Breast epithelium (tissue), 4 donors: ENCODE measurements around the gene TNNI2. TPM values are rescaled to one million over a fixed set of nuclear protein-coding genes. Genes with fewer than 3 reads are reported as not detected.

Experiments
- DNase-seq, 2 donors: peaks; one replicate each; pipeline ENCODE4 v3.0.0-alpha.2; 2019; ENCODE audit warnings: low spot score in 2 of 2
- H3K27ac ChIP-seq, 2 donors: fragments of 200-600 bp; sonication (generic) in 1 of 2; one replicate each; pipeline ENCODE4 v1.5.1; 2016 to 2019; ENCODE audit warnings: mild to moderate bottlenecking in 1 of 2
- H3K27me3 ChIP-seq, 2 donors: fragments of 200-600 bp; sonication (generic) in 1 of 2; one replicate each; pipeline versions ENCODE4 v1.5.1 to v1.6.0; 2017 to 2019; ENCODE audit warnings: control low read depth in 1 of 2, mild to moderate bottlenecking in 1 of 2
- H3K36me3 ChIP-seq: fragments of 200-600 bp; one replicate; pipeline ENCODE4 v1.5.1; 2019
- H3K4me1 ChIP-seq, 2 donors: fragments of 200-600 bp; sonication (generic); one replicate each; pipeline ENCODE4 v1.5.1; 2016 to 2019; ENCODE audit warnings: control low read depth in 1 of 2
- H3K4me3 ChIP-seq, 3 donors: fragments of 200-600 bp; sonication (generic); 1 replicate in 2 of 3; 2 replicates in 1 of 3; pipeline ENCODE4 v1.5.1; 2016 to 2019; ENCODE audit warnings: mild to moderate bottlenecking in 3 of 3, moderate library complexity in 2 of 3
- H3K9me3 ChIP-seq, 2 donors: fragments of 200-600 bp; sonication (generic) in 1 of 2; one replicate each; pipeline ENCODE4 v1.5.1; 2016 to 2019; ENCODE audit warnings: control low read depth in 1 of 2
- CTCF ChIP-seq, 3 donors: fragments of 450-650 bp; IDR thresholded peaks; one replicate each; pipeline ENCODE4 v1.5.1; 2016 to 2017; ENCODE audit warnings: antibody characterized with exemption in 3 of 3, mild to moderate bottlenecking in 3 of 3, moderate library complexity in 3 of 3
- POLR2A ChIP-seq: fragments of 450-650 bp; IDR thresholded peaks from one replicate; pipeline ENCODE4 v1.6.1; 2016; ENCODE audit warnings: antibody characterized with exemption, mild to moderate bottlenecking, moderate library complexity
- POLR2AphosphoS5 ChIP-seq, 3 donors: sonication (generic); formaldehyde crosslinking; IDR thresholded peaks; one replicate each; pipeline ENCODE4 v1.6.1; 2017; ENCODE audit warnings: antibody characterized with exemption in 3 of 3
- intact Hi-C: fragments of 100-400 bp; cut with DNase I; formaldehyde crosslinking; loops from one replicate; pipeline ENCODE4 v1.15.1; 2023; ENCODE audit warnings: low total_unique reads
- total RNA-seq, 3 donors: library from RNA; depleted of rRNA; stranded (reverse); fragments of >200 nt; gene quantifications; one replicate each; pipeline ENCODE4 v1.1.0, GENCODE V29; 2016

TNNI2 gene
- total RNA-seq, 3 donors from 2014 or later = 1.6 to 5.6 TPM; not detected in 1

- no peak overlapping the region for H3K4me3 ChIP-seq
- peak overlapping the region; percentile 76 to 85 for H3K27ac ChIP-seq
- DNase-seq = no peak
- H3K9me3 ChIP-seq = no peaks in the 10 kb centered on the region
- H3K36me3 ChIP-seq = no peaks in the 10 kb centered on the region
- peaks cover 11 to 18% of the 10 kb centered on the region in 2 donors for H3K4me1 ChIP-seq
- TF ChIP-seq POLR2AphosphoS5 (IDR thresholded peaks at IDR 0.05) = no peak
- no peak for TF ChIP-seq POLR2A
- TF ChIP-seq CTCF (IDR thresholded peaks at IDR 0.05) = no peak
- intact Hi-C loops = no loop called here
- no peaks in the 10 kb centered on the region for H3K27me3 ChIP-seq
These were observed 12.9 kb upstream of the TNNI2 start for GRCh38 chr11:1825785-1826451.

DNA sequence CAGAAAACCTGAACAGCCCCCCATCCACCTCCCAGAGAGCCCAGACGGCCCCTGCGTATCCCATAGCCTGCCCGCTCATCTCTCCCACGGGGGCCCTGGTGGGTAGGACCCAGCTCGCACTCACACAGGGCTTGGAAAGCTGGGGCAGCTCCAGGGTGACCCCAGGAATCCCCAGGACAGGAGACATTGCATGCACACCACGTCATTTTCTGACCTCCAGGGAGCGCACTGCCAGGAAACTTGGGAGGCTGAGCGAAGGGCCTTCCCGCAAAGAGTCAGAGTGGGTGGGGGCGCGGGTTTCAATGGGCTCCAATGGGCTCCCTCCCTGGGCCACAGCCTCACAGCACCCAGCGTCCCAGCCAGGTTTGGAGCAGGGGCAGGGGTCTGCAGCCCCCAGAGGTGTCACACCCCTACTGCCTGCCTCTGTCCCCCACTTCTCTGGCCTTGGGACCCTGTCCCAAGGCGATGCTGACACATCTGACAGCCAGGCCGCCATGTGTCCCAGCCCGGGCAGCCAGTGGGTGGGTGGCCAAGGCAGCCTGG is 12.2 kb upstream of the TNNI2 start:
- intact Hi-C loops = no loop called here
- peak in 1 of 2 donors; percentile 68 for DNase-seq
- TF ChIP-seq POLR2AphosphoS5 (IDR thresholded peaks at IDR 0.05) = peak in 1 of 3 donors; percentile 37
- TF ChIP-seq CTCF (IDR thresholded peaks at IDR 0.05) = no peak

GRCh38 chr11:1827095-1827813 is 11.5 kb upstream of the TNNI2 start:
- peaks cover 19 to 22% of the 10 kb centered on the region in 2 donors for H3K4me1 ChIP-seq
- H3K9me3 ChIP-seq = no peaks in the 10 kb centered on the region
- peak overlapping the region; percentile 76 to 85 for H3K27ac ChIP-seq
- intact Hi-C loops = no loop called here
- no peak for TF ChIP-seq POLR2A
- peak; percentile 62 to 90 (median 85) for TF ChIP-seq POLR2AphosphoS5 (IDR thresholded peaks at IDR 0.05)
- peak in 1 of 3 donors; percentile 21 for TF ChIP-seq CTCF (IDR thresholded peaks at IDR 0.05)
- DNase-seq = peak; percentile 85 to 95
- peak overlapping the region in 1 of 3 donors; percentile 34 for H3K4me3 ChIP-seq
- no peaks in the 10 kb centered on the region for H3K27me3 ChIP-seq
- no peaks in the 10 kb centered on the region for H3K36me3 ChIP-seq

More for the DNA sequence above, 12.2 kb upstream of the TNNI2 start:
- peak overlapping the region in 1 of 3 donors; percentile 34 for H3K4me3 ChIP-seq
- H3K27ac ChIP-seq = peak overlapping the region; percentile 76 to 85
- H3K36me3 ChIP-seq = no peaks in the 10 kb centered on the region
- no peaks in the 10 kb centered on the region for H3K9me3 ChIP-seq
- H3K4me1 ChIP-seq = peaks cover 15 to 18% of the 10 kb centered on the region in 2 donors
- no peaks in the 10 kb centered on the region for H3K27me3 ChIP-seq

- no peaks in the 10 kb centered on the region for H3K36me3 ChIP-seq
- peak overlapping the region in 1 of 3 donors; percentile 34 for H3K4me3 ChIP-seq
- H3K9me3 ChIP-seq = no peaks in the 10 kb centered on the region
- peaks cover 21 to 25% of the 10 kb centered on the region in 2 donors for H3K4me1 ChIP-seq
- TF ChIP-seq POLR2A (no peak), POLR2AphosphoS5 (IDR thresholded peaks at IDR 0.05) (no peak), CTCF (IDR thresholded peaks at IDR 0.05) (no peak)
- H3K27me3 ChIP-seq = no peaks in the 10 kb centered on the region
- intact Hi-C loops = no loop called here
- DNase-seq = no peak
- peak overlapping the region; percentile 76 to 85 for H3K27ac ChIP-seq
These were observed 10.8 kb upstream of the TNNI2 start for GRCh38 chr11:1827931-1828330.

DNA sequence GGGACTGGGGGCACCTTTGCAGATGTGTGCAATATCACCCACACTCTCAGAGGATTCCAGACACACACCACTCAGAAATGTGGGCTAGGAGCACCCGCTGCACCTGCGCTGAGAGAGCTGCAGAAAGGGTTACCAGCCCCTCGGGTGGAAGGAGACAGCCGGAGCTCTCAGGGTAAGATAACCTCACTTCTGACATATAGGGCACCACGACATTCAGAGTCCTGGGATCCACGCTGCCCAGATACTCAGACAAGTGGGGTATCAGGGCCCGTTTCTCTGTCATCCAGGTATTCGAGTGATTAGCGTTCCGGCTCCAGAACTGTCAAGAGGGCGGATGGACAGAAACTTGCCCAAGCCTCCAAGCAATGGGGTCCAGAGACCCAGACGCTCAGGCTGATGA is 10.2 kb upstream of the TNNI2 start:
- intact Hi-C loops = no loop called here
- no peak for DNase-seq
- no peaks in the 10 kb centered on the region for H3K9me3 ChIP-seq
- no peak overlapping the region for H3K4me3 ChIP-seq
- peaks cover 21 to 30% of the 10 kb centered on the region in 2 donors for H3K4me1 ChIP-seq
- peak overlapping the region in 1 of 2 donors; percentile 85 for H3K27ac ChIP-seq
- TF ChIP-seq POLR2A = no peak
- TF ChIP-seq POLR2AphosphoS5 (IDR thresholded peaks at IDR 0.05) = no peak
- no peak for TF ChIP-seq CTCF (IDR thresholded peaks at IDR 0.05)
- no peaks in the 10 kb centered on the region for H3K27me3 ChIP-seq
- no peaks in the 10 kb centered on the region for H3K36me3 ChIP-seq
